ENCODE measurements around the gene FGFR3. TPM values are rescaled to one million over a fixed set of nuclear protein-coding genes. Genes with fewer than 3 reads are reported as not detected.

FGFR3 gene
- total RNA-seq, 1 experiment from 2014 or later: 34.3 TPM

DNA sequence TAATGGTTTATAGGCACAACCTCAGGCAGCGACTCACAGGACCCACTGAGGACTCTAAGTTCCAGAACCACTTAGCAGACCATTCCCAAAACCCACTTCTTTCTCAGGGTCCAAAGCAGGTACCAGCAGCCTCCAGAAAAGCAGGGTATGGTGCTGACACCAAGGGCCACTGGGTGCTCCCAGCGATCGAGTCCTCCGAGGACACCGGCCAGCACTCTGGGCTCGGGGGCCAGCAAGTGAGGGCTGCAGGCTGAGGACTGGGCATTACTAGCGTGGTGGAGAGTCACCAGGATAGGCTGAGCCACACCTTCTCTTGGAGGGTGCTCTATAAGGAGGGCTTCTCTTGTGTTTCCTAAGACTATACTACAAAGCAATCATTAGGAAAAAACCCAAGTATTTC, 43.6 kb downstream of the FGFR3 start:
- Mint-ChIP-seq H3K36me3 (ENCODE audit: insufficient read depth, unreplicated experiment) (peaks cover 14% of the 10 kb centered on the region), H3K27ac (ENCODE audit: unreplicated experiment) (no peak overlapping the region), H3K9me3 (ENCODE audit: low read depth, unreplicated experiment) (no peaks in the 10 kb centered on the region), H3K4me1 (ENCODE audit: low read depth, unreplicated experiment) (no peaks in the 10 kb centered on the region), H3K4me3 (ENCODE audit: low read depth, unreplicated experiment) (no peak overlapping the region), H3K27me3 (ENCODE audit: unreplicated experiment) (no peaks in the 10 kb centered on the region)
- TF ChIP-seq, protein P1, sequence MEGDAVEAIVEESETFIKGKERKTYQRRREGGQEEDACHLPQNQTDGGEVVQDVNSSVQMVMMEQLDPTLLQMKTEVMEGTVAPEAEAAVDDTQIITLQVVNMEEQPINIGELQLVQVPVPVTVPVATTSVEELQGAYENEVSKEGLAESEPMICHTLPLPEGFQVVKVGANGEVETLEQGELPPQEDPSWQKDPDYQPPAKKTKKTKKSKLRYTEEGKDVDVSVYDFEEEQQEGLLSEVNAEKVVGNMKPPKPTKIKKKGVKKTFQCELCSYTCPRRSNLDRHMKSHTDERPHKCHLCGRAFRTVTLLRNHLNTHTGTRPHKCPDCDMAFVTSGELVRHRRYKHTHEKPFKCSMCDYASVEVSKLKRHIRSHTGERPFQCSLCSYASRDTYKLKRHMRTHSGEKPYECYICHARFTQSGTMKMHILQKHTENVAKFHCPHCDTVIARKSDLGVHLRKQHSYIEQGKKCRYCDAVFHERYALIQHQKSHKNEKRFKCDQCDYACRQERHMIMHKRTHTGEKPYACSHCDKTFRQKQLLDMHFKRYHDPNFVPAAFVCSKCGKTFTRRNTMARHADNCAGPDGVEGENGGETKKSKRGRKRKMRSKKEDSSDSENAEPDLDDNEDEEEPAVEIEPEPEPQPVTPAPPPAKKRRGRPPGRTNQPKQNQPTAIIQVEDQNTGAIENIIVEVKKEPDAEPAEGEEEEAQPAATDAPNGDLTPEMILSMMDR (IDR thresholded peaks at IDR 0.05; ENCODE audit: unreplicated experiment): no peak
- intact Hi-C loops (cut with micrococcal nuclease; ENCODE audit: unreplicated experiment): no loop called here
- no peak for DNase-seq
- no TSS peak for BruUV-seq (replicated peaks)
- CTCF ChIA-PET: no interaction called here

DNA sequence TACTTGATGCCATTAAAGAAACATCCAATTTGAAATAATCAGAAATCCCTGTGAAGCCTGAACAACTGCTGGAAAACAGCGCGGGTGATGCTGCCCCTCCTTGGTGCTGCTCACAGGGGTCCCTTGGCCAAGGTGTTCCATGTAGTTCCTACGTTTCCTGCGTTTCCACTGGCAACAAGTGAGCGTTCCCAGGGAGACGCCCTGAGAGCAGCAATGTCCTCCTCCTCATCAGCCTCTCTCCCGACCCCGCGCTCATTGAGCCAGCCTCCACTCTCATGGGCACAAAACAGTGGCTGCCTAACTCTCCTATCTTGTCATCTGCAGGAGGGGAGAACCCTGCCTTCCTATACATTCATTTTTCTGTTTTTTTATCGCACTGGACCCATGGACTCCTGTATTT, 44.0 kb downstream of the FGFR3 start:
- peaks cover 14% of the 10 kb centered on the region for H3K36me3 Mint-ChIP-seq (ENCODE audit: insufficient read depth, unreplicated experiment)
- H3K4me1 Mint-ChIP-seq (ENCODE audit: low read depth, unreplicated experiment): no peaks in the 10 kb centered on the region

DNA sequence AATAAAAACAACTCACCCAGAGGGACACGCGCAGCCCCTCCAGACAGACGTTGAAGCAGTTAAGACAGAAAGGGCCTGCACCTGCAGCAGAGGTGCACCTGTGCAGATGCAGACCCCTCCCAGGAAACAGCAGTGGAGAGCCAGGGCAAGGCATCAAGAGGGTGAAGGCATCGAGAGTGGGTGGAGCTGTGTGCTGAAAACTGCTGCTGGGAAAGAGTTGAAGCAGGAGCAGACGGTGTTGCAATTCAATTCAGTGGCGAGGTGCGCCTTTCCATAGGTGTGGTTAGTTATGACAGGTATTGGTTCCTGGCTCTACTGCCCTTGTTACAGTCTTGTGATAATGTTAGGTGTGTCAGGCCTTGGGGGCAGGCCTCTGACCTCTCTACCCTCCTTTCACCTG, 46.2 kb downstream of the FGFR3 start:
- H3K4me1 Mint-ChIP-seq (ENCODE audit: low read depth, unreplicated experiment): no peaks in the 10 kb centered on the region
- H3K27ac Mint-ChIP-seq (ENCODE audit: unreplicated experiment): no peak overlapping the region
- H3K36me3 Mint-ChIP-seq (ENCODE audit: insufficient read depth, unreplicated experiment): peaks cover 14% of the 10 kb centered on the region
- no peaks in the 10 kb centered on the region for H3K27me3 Mint-ChIP-seq (ENCODE audit: unreplicated experiment)
- no peak overlapping the region for H3K4me3 Mint-ChIP-seq (ENCODE audit: low read depth, unreplicated experiment)
- CTCF ChIA-PET: no interaction called here
- H3K9me3 Mint-ChIP-seq (ENCODE audit: low read depth, unreplicated experiment): no peaks in the 10 kb centered on the region
- intact Hi-C loops (cut with micrococcal nuclease; ENCODE audit: unreplicated experiment): no loop called here
- no TSS peak for BruUV-seq (replicated peaks)
- TF ChIP-seq, protein P1 (IDR thresholded peaks at IDR 0.05; ENCODE audit: unreplicated experiment): no peak
- no peak for DNase-seq

More for the DNA sequence above, 44.0 kb downstream of the FGFR3 start:
- CTCF ChIA-PET: no interaction called here
- H3K27ac Mint-ChIP-seq (ENCODE audit: unreplicated experiment): no peak overlapping the region
- no peak overlapping the region for H3K4me3 Mint-ChIP-seq (ENCODE audit: low read depth, unreplicated experiment)
- DNase-seq: no peak
- no TSS peak for BruUV-seq (replicated peaks)
- H3K27me3 Mint-ChIP-seq (ENCODE audit: unreplicated experiment): no peaks in the 10 kb centered on the region
- no peaks in the 10 kb centered on the region for H3K9me3 Mint-ChIP-seq (ENCODE audit: low read depth, unreplicated experiment)
- intact Hi-C loops (cut with micrococcal nuclease; ENCODE audit: unreplicated experiment): no loop called here
- TF ChIP-seq, protein P1 (IDR thresholded peaks at IDR 0.05; ENCODE audit: unreplicated experiment): no peak

DNA sequence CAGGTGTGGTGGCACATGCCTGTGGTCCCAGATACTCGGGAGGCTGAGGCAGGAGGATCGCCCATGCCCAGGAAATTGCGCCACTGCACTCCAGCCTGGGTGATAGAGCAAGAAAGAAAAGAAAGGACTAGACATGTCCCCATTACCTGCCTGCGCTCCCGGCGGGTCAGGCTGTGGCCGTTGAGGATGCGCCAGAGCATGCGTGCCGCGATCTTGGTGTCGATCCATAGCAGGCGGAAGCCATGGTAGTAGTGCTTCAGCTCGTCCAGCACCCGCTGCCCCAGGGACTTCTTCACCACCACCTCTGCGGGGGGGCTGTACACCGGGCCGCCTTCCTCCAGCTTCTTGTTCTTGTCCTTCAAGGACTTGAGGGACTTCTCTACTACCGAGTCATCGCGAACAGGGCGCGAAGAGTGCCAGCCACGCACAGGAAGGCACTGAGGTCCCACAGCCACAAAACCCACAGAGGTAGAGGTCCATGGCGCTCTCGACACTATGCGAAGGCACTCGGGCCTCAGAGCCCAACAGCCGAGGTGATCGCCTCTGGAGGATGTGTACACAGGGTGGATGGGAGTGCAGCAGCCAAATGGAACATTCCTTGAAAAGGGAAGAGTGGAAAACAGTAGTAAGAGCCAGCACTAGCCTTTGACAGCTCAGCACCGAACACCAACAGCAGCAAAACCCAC, 48.3 kb downstream of the FGFR3 start:
- CTCF ChIA-PET: no interaction called here
- intact Hi-C loops (cut with micrococcal nuclease; ENCODE audit: unreplicated experiment): no loop called here
- BruUV-seq (replicated peaks): no TSS peak
- Mint-ChIP-seq H3K4me3 (ENCODE audit: low read depth, unreplicated experiment) (no peak overlapping the region), H3K36me3 (ENCODE audit: insufficient read depth, unreplicated experiment) (peaks cover 14% of the 10 kb centered on the region), H3K9me3 (ENCODE audit: low read depth, unreplicated experiment) (no peaks in the 10 kb centered on the region), H3K27ac (ENCODE audit: unreplicated experiment) (no peak overlapping the region), H3K4me1 (ENCODE audit: low read depth, unreplicated experiment) (no peaks in the 10 kb centered on the region), H3K27me3 (ENCODE audit: unreplicated experiment) (no peaks in the 10 kb centered on the region)
- TF ChIP-seq, protein P1 (IDR thresholded peaks at IDR 0.05; ENCODE audit: unreplicated experiment): no peak
- DNase-seq: no peak

All from Calu3 (cell line).